Astrocyte of the cerebellum (primary cell): ENCODE results near the gene ELFN1.

Experiments used
- DNase-seq: peaks from one replicate; pipeline ENCODE4 v3.0.0-alpha.2; 2011; ENCODE audit warnings: low read depth
- H3K4me3 ChIP-seq: 2 replicates; pipeline ENCODE4 v1.5.1; 2011; ENCODE audit warnings: mild to moderate bottlenecking, low read depth, low read length, moderate library complexity
- in situ Hi-C: cut with HindIII; loops from 2 replicates; pipeline ENCODE4 v1.10.0; 2017; ENCODE audit warnings: low sequenced_read_pairs
- TF ChIP-seq, protein P1 (sequence below): IDR thresholded peaks from 2 replicates; pipeline ENCODE4 v1.5.1; 2012; ENCODE audit warnings: low read length, low read depth, moderate library complexity, mild to moderate bottlenecking; ENCODE audit errors: missing control alignments

ELFN1 gene

DNA sequence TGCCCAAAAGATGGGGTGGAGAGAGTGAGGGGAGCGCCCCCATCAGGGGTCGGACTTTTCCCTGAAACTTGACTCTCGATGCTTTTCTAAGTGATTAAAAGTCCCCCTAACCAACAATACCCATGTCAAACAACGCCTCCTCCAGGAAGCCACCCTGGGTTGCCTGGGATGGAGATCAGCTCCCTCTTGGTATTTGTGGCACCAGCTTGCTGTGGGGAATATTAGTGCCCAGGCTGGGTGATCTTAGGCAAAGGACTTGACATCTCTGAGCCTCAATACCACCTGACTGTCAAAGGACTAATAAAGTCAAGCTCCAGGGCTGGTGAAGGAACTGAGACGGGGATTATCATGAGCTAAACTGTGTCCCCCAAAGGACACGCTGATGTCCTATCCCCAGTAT lies 18.2 kb upstream of the ELFN1 start:
- H3K4me3 ChIP-seq, result no peak overlapping the region
- in situ Hi-C loops, result no loop called here
- DNase-seq, result no peak
- TF ChIP-seq, protein P1, sequence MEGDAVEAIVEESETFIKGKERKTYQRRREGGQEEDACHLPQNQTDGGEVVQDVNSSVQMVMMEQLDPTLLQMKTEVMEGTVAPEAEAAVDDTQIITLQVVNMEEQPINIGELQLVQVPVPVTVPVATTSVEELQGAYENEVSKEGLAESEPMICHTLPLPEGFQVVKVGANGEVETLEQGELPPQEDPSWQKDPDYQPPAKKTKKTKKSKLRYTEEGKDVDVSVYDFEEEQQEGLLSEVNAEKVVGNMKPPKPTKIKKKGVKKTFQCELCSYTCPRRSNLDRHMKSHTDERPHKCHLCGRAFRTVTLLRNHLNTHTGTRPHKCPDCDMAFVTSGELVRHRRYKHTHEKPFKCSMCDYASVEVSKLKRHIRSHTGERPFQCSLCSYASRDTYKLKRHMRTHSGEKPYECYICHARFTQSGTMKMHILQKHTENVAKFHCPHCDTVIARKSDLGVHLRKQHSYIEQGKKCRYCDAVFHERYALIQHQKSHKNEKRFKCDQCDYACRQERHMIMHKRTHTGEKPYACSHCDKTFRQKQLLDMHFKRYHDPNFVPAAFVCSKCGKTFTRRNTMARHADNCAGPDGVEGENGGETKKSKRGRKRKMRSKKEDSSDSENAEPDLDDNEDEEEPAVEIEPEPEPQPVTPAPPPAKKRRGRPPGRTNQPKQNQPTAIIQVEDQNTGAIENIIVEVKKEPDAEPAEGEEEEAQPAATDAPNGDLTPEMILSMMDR, result no peak

DNA sequence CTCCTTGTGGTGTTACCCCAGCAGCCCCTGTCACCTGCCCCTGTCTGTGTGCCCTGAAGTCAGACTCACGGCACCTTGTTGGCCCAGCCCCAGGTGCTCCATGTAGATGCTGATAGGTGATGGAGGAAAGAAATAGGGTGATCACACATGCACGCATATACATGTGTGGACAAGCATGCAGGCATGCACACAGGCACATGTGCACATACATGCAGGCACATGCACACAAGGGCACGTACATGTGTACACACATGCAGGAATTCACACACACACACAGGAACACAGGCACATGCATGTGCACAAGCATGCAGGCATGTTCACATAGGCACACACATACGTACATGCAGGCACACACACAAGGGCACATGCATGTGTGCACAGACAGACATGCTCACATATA lies 16.6 kb upstream of the ELFN1 start:
- in situ Hi-C loops, result no loop called here
- TF ChIP-seq, protein P1, result no peak
- no peak for DNase-seq

DNA sequence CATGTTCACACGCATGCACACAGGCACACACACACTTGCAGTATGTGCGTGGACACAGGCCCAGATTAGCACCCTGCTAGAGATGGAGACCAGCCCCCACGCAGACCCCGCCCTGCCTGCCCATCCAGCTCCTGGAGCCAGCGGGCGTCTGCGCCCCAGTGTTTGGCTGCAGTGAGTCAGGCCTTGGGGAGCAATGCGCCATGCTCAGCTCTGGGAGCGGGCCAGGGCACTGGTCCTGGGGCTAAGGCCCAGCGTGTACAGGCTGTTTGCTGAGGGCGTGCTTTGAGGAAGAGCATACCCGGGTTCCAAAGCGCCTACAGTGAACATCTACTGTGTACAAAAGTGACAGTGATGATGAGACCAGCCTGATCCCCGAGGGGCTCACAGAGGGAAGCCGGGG lies 16.0 kb upstream of the ELFN1 start:
- no peak overlapping the region for H3K4me3 ChIP-seq
- DNase-seq, result no peak
- in situ Hi-C loops, result no loop called here
- TF ChIP-seq, protein P1, result no peak

More for the DNA sequence above, 16.6 kb upstream of the ELFN1 start:
- H3K4me3 ChIP-seq, result no peak overlapping the region

GRCh38 chr7:1654738-1655475 lies 15.2 kb upstream of the ELFN1 start:
- no peak overlapping the region for H3K4me3 ChIP-seq
- in situ Hi-C loops, result no loop called here
- DNase-seq, result no peak
- TF ChIP-seq, protein P1, result no peak

DNA sequence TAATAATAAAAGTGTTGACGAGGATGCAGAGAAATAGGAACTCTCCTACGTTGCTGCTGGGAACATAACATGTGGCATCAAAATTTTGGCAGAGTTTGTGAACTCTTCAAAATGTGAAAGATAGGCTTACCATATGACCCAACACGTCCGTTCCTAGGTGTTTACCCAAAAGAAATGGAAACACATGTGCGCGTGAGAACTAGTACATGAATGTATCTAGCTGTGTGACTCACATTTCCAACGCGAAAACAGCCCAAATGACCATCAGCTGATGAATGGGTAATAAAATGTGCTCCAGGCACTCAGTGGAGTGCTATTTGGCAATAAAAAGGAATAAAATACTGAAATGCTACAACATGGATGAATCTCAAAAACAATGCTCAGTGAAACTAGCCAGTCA lies 10.4 kb upstream of the ELFN1 start:
- no peak overlapping the region for H3K4me3 ChIP-seq
- TF ChIP-seq, protein P1, result no peak
- in situ Hi-C loops, result no loop called here
- DNase-seq, result no peak

DNA sequence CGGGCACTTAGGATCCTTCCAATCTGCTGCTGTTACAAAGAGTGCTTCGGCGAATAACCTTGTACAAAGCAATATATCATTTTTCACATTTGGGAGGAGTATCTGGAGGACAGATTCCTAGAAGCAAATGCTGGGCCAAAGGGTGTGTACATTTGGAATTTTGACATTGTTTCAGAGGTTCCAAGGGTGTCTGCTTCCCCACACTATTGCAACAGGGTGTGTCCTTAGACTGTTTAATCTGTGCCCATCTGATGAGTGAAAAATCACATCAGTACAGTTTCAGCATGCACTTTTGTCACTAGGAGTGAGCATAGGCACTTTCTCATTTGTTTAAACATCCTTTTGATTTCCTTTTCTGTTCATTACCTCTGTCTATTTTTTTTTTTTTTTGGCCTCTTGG lies 8.6 kb upstream of the ELFN1 start:
- in situ Hi-C loops, result no loop called here
- TF ChIP-seq, protein P1, result no peak

GRCh38 chr7:1662101-1662500 lies 8.0 kb upstream of the ELFN1 start:
- no peak for DNase-seq
- TF ChIP-seq, protein P1, result no peak
- no peak overlapping the region for H3K4me3 ChIP-seq
- in situ Hi-C loops, result no loop called here

More for the DNA sequence above, 8.6 kb upstream of the ELFN1 start:
- DNase-seq, result no peak
- H3K4me3 ChIP-seq, result no peak overlapping the region
